Iris pigment epithelial cell (primary cell): ENCODE measurements around the gene RGS19.

Source experiments
- DNase-seq: peaks from one replicate; pipeline ENCODE4 v3.0.0-alpha.2; 2011; ENCODE audit warnings: low read depth

RGS19 gene

DNA sequence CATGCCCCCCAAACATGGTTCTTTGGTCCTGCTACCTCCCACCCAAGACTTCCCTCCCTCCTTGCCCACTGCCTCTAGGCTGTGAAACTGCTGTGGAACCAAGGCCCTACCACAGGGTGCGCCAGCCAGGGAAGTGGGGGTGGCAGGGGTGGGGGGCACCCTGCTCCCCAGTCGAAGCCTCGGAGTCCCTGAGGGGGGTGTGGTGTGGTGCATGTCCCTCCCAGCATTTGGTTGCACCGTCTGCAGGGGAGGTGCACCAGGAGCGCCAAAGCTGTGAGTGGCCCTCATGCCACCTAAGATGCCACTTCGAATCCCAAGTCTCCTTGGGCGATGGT is 1.8 kb downstream of the RGS19 start:
- no peak for DNase-seq

GRCh38 chr20:64077094-64077493 is 2.2 kb downstream of the RGS19 start:
- no peak for DNase-seq

GRCh38 chr20:64076061-64076997 is 3.0 kb downstream of the RGS19 start:
- no peak for DNase-seq

- DNase-seq, result no peak
Observed at GRCh38 chr20:64075556-64075955, 3.8 kb downstream of the RGS19 start.

- no peak for DNase-seq
Observed at GRCh38 chr20:64074963-64075362, 4.4 kb downstream of the RGS19 start.

- no peak for DNase-seq
Observed at GRCh38 chr20:64074184-64074789, 5.0 kb downstream of the RGS19 start.

DNA sequence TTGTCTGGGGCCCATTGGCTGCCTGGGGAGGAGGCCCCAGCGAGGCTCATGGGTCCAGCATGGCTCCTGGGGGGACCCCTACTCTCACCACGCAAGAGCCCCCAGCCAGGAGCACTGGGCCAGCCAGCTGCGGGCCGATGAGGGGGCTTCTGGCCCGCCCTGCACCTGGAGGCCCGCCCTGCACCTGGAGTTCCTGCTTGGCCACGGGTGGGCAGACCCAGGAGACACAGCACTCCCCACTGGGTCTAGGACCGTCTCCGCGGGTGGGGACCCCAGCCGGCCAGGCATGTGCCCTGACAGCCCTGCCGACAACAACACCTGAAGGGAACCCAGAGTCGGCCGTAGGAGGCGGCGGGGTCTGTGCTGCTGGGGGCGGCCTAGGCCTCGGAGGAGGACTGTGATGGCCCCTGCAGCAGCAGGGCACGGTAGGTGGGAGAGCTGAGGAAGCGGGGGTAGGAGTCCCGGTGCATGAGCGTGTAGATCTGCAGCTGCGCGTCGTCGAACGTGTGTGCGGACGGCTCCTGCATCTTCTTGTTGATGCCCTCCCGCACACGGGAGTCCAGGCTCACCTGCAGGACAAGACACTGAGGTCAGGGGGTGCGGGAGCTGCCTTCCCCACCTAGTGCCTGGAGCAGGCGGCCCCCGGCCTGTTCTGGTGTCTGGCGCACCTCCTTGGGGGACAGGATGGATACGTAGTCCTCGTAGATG is 5.7 kb downstream of the RGS19 start:
- no peak for DNase-seq

DNA sequence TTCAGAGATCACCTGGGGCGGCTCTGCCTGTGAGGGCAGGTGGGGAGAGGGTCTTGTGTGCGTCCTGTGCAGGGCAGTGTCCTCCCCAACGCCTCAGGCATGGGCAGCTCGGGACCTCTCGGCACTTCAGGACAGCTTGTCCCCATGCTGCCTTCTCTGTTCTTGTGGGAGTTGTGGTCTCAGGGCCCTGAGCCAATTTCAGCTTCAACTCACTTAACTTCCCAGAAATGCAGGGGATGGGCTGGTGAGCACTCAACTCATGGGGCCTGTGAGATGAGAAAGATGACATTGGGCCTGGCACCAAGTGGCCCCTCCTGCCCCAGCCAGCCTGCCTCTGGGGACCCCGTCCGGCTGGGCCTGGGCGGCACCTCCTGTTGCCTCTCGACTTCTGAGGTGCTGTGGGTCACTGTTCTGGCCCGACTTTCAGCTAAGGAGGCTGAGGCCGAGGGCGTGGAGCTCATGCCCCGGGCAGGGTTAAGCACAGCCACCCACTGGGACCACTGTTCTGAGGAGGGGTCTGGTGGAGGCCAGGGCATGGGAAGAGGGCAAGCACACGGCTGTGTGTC is 6.7 kb downstream of the RGS19 start:
- DNase-seq, result no peak

GRCh38 chr20:64071341-64072332 is 7.7 kb downstream of the RGS19 start:
- DNase-seq, result no peak

DNA sequence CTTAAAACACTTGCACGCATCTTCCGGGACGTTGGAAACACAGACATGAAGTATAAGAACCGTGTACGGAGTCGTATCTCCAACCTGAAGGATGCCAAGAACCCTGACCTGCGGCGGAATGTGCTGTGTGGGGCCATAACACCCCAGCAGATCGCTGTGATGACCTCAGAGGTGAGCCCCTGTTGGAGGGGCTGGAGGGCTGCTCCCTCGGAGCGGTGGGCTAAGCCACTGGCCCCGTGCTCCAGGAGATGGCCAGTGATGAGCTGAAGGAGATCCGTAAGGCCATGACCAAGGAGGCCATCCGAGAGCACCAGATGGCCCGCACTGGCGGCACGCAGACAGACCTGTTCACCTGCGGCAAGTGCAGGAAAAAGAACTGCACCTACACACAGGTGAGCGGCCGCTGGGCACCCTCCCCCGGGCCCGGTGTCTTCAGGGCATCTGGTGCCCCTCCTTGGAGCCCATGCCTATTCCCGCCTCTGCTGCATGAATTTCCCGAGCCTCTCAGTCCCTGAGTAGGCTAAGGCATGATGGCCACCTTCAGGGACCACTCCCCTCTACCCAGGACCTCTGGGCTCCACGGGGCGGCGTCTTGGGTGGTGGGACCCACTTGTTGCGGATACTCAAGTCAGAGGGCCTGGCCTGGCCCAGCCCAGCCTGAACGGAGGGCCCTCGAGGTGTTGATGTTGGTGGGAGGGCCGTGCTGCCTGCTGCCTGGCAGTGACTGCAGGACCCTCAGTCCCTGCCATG is 8.9 kb downstream of the RGS19 start:
- no peak for DNase-seq

- DNase-seq, result no peak
Observed at GRCh38 chr20:64069614-64070243, 9.6 kb downstream of the RGS19 start.

- no peak for DNase-seq
Observed at GRCh38 chr20:64069209-64069613, 10.1 kb downstream of the RGS19 start.

GRCh38 chr20:64068386-64069208 is 10.7 kb downstream of the RGS19 start:
- no peak for DNase-seq

GRCh38 chr20:64067733-64068307 is 11.5 kb downstream of the RGS19 start:
- DNase-seq, result no peak

DNA sequence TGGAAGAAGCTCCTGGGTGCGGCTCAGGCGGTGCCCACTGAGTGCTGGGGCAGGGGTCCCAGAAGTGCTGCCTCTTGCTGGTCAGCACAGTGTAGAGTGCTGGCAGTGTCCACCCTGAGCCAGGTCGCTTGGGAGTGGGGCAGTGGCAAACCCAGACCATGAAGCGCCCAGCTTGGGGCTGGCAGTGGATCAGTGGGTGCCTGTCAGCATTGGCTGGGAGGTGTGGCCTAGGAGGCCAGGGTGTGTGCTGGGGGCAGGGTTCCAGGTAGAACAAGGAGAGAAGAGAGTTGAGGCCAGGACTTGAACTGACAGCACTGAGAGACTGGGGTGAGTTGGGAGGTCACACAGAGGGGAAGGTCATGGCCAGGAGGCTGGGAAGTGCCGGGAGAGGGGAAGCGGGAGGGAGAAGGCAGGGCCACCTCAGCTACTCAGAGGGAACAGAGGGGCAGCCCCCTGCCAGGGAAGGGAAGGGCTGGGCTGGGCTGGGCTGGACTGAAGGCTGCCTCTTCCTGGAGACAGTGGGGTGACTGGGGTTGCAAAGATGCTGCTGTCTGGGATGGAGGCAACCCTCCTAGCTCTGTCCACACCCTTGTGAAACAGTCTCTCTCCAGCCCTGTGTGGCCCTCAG is 12.2 kb downstream of the RGS19 start:
- DNase-seq, result no peak

GRCh38 chr20:64065974-64066343 is 13.4 kb downstream of the RGS19 start:
- DNase-seq, result peak; percentile 83

DNA sequence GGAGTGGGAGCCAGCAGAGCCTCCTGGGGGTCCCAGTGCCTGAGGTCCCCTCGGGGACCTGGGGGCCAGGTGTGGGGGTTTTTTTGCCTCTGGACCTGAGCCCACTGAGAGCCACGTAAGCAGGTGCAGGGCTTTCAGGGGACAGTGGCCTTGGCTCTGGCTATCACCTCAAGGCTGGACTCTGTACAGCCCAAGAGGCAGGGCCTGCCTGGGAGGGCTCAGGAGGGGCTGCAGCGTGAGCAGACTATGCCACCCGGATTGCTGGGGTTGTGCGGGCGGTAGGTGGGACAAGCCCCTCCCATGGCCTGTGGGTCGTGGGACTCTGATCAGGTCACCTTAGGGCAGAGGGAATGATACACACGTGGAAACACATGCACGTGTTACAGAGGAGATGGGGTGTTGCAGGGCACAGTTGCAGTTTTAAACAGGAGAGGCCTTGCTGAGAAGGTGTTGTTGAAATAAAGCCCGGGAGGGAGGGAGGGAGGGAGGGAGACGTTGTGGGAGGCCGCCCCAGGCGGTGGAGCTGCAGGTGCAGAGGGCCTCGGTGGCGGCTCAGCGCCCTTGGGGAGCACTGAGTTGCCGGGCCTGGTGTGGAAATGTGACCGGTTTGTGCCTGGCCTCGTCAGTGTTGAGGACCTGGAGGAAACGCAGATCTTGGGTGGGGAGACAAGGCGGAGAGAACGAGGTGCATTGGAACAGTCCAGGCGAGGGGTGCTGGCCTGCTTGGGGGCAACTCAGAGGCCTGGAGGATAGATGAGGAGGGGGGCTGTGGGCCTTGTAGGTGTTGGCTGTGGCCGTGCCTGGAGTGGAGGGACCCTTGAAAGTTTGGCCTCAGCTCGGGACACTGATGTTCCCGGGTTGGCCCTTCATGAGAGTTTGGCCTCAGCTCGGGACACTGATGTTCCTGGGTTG is 14.0 kb downstream of the RGS19 start:
- no peak for DNase-seq
